Nephron (organoid): ENCODE results near the gene FSTL4.

ENCODE experiments used
- H3K27ac Mint-ChIP-seq, 3 experiments: 2 replicates each; pipeline ENCODE4 v1.8.0; 2020; ENCODE audit warnings: mixed read lengths in 3 of 3, mild to moderate bottlenecking in 2 of 3, moderate library complexity in 1 of 3
- H3K27me3 Mint-ChIP-seq: 2 replicates; pipeline ENCODE4 v1.8.0; 2021; ENCODE audit warnings: low read depth, mild to moderate bottlenecking, moderate library complexity, mixed read lengths
- H3K36me3 Mint-ChIP-seq: 2 replicates; pipeline ENCODE4 v1.8.0; 2020; ENCODE audit warnings: low read depth, mixed read lengths
- H3K4me1 Mint-ChIP-seq: 2 replicates; pipeline ENCODE4 v1.8.0; 2020; ENCODE audit warnings: mixed read lengths
- H3K4me3 Mint-ChIP-seq, 3 experiments: 2 replicates each; pipeline ENCODE4 v1.8.0; 2020; ENCODE audit warnings: mild to moderate bottlenecking in 3 of 3, mixed read lengths in 3 of 3, moderate library complexity in 2 of 3
- H3K9me3 Mint-ChIP-seq: 2 replicates; pipeline ENCODE4 v1.8.0; 2020; ENCODE audit warnings: mixed read lengths
- CTCF ChIP-seq, 3 experiments: fragments of 200-600 bp; sonication (generic); IDR thresholded peaks; one replicate each; pipeline ENCODE4 v1.5.0; 2021; ENCODE audit warnings: antibody characterized with exemption in 3 of 3; ENCODE audit not compliant: unreplicated experiment in 3 of 3

Gene FSTL4

GRCh38 chr5:133581348-133581747 is 31.0 kb downstream of the FSTL4 start:
- Mint-ChIP-seq H3K4me1 (no peaks in the 10 kb centered on the region), H3K36me3 (no peaks in the 10 kb centered on the region), H3K9me3 (no peaks in the 10 kb centered on the region), H3K4me3 (no peak overlapping the region), H3K27me3 (peaks cover 23% of the 10 kb centered on the region), H3K27ac (no peak overlapping the region)
- no peak for TF ChIP-seq CTCF (IDR thresholded peaks at IDR 0.05; ENCODE audit: unreplicated experiment in 3 of 3)

- Mint-ChIP-seq H3K4me3 (no peak overlapping the region), H3K27me3 (peaks cover 28% of the 10 kb centered on the region), H3K9me3 (no peaks in the 10 kb centered on the region), H3K36me3 (no peaks in the 10 kb centered on the region), H3K4me1 (no peaks in the 10 kb centered on the region), H3K27ac (no peak overlapping the region)
- no peak for TF ChIP-seq CTCF (IDR thresholded peaks at IDR 0.05; ENCODE audit: unreplicated experiment in 3 of 3)
These were observed 31.7 kb downstream of the FSTL4 start for GRCh38 chr5:133580618-133581017.

GRCh38 chr5:133579766-133580165 is 32.6 kb downstream of the FSTL4 start:
- Mint-ChIP-seq H3K9me3 (no peaks in the 10 kb centered on the region), H3K4me1 (no peaks in the 10 kb centered on the region), H3K4me3 (no peak overlapping the region), H3K27ac (no peak overlapping the region), H3K36me3 (no peaks in the 10 kb centered on the region), H3K27me3 (peaks cover 28% of the 10 kb centered on the region)
- TF ChIP-seq CTCF (IDR thresholded peaks at IDR 0.05; ENCODE audit: unreplicated experiment in 3 of 3), result no peak

- peaks cover 11% of the 10 kb centered on the region for H3K9me3 Mint-ChIP-seq
- peaks cover 25% of the 10 kb centered on the region for H3K27me3 Mint-ChIP-seq
- H3K27ac Mint-ChIP-seq, result no peak overlapping the region
- TF ChIP-seq CTCF (IDR thresholded peaks at IDR 0.05; ENCODE audit: unreplicated experiment in 3 of 3), result no peak
- no peaks in the 10 kb centered on the region for H3K36me3 Mint-ChIP-seq
- H3K4me3 Mint-ChIP-seq, result no peak overlapping the region
- H3K4me1 Mint-ChIP-seq, result no peaks in the 10 kb centered on the region
These were observed 43.0 kb downstream of the FSTL4 start for GRCh38 chr5:133569347-133569746.

- Mint-ChIP-seq H3K9me3 (peaks cover 2% of the 10 kb centered on the region), H3K4me3 (no peak overlapping the region), H3K36me3 (no peaks in the 10 kb centered on the region)
These were observed 46.3 kb downstream of the FSTL4 start for GRCh38 chr5:133565993-133566392.

More at GRCh38 chr5:133565993-133566392, 46.3 kb downstream of the FSTL4 start:
- Mint-ChIP-seq H3K27ac (no peak overlapping the region), H3K27me3 (peaks cover 50% of the 10 kb centered on the region), H3K4me1 (no peaks in the 10 kb centered on the region)
- no peak for TF ChIP-seq CTCF (IDR thresholded peaks at IDR 0.05; ENCODE audit: unreplicated experiment in 3 of 3)
